SH-SY5Y (cell line): Measurements from ENCODE around the gene SGCA.

ENCODE experiments used
- GATA2 ChIP-seq: IDR thresholded peaks from 2 replicates; pipeline ENCODE4 v1.6.1; 2011; ENCODE audit warnings: mild to moderate bottlenecking, low read depth, low read length
- GATA3 ChIP-seq: IDR thresholded peaks from 2 replicates; pipeline ENCODE4 v1.6.1; 2011; ENCODE audit warnings: low read depth, mild to moderate bottlenecking, low read length, moderate library complexity

DNA sequence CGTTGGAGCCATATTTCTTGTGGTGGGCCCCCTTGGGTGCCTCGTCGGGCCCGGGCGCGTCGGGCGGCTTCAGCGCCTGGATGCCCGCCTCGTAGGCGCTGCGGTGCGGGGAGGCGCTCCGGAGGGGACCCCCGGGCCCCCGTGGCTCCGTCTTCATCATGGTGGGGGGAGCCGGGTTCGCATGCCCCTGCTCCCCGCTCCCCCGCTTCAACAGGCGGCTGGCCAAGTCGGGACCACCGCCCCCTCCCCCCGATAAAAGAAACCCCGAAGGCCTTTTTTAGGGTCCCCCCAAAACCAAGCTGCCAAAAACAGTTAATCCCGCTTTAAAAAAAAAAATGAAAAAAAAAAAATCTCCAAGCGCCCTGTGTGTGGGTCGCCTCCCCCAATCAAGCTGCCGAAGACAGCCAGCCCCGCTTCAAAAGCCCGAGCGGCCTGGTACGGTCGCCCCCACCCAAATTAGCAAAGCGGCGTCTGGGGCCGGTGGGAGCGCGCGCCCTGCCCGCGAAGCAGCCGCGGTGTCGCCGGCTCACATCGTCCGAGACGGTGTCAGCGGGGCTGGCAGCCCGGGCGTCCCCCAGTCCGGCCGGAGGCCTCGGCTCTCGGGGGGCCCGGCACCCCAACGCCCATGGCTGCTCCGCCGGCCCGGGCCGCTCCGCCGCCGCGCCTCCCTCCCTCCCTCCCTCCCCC is 15.3 kb upstream of the SGCA start, which contains the start of gene PPP1R9B:
- TF ChIP-seq GATA3 (no peak), GATA2 (no peak)
